Loucy (cell line): ENCODE results near the gene PDLIM7.
A peak's percentile ranks its signal among the peaks of the same experiment; 100 is the strongest.

Source experiments
- H2AFZ ChIP-seq: fragments of 200-600 bp; sonication (generic); 2 replicates; pipeline ENCODE4 v1.6.0; 2016; ENCODE audit warnings: antibody characterized with exemption, mild to moderate bottlenecking, low read length, moderate library complexity
- H3F3A ChIP-seq: fragments of 200-600 bp; 2 replicates; pipeline ENCODE4 v1.6.0; 2016; ENCODE audit warnings: antibody characterized with exemption, low read depth, mild to moderate bottlenecking
- H3K27me3 ChIP-seq: fragments of 200-600 bp; sonication (generic); 2 replicates; pipeline ENCODE4 v1.6.1; 2014; ENCODE audit warnings: low read length, mild to moderate bottlenecking; ENCODE audit not compliant: insufficient read depth, poor library complexity, severe bottlenecking
- H3K36me3 ChIP-seq: fragments of 200-600 bp; sonication (generic); 2 replicates; pipeline ENCODE4 v1.6.1; 2016; ENCODE audit warnings: low read length; ENCODE audit not compliant: insufficient read depth
- H3K4me1 ChIP-seq: fragments of 200-600 bp; sonication (generic); 2 replicates; pipeline ENCODE4 v1.5.1; 2014; ENCODE audit warnings: low read length, mild to moderate bottlenecking; ENCODE audit not compliant: insufficient read depth, poor library complexity, severe bottlenecking
- H3K4me2 ChIP-seq: fragments of 200-600 bp; sonication (generic); 2 replicates; pipeline ENCODE4 v1.6.0; 2014; ENCODE audit warnings: antibody characterized with exemption, low read length, low read depth, mild to moderate bottlenecking; ENCODE audit not compliant: poor library complexity, severe bottlenecking
- H3K4me3 ChIP-seq: fragments of 200-600 bp; sonication (generic); 2 replicates; pipeline ENCODE4 v1.5.1; 2014; ENCODE audit warnings: low read length, mild to moderate bottlenecking, mixed read lengths; ENCODE audit not compliant: poor library complexity, severe bottlenecking
- H3K79me2 ChIP-seq: fragments of 200-600 bp; sonication (generic); 2 replicates; pipeline ENCODE4 v1.6.1; 2014; ENCODE audit warnings: low read length; ENCODE audit not compliant: insufficient read depth
- H3K9ac ChIP-seq: fragments of 200-600 bp; sonication (generic); 2 replicates; pipeline ENCODE4 v1.6.0; 2014; ENCODE audit warnings: mild to moderate bottlenecking, low read depth, low read length, moderate library complexity; ENCODE audit not compliant: poor library complexity, severe bottlenecking
- H3K9me2 ChIP-seq: fragments of 200-600 bp; sonication (generic); replicated peaks from 2 replicates; pipeline ENCODE4 v1.6.1; 2016; ENCODE audit warnings: low read depth, low read length, mixed read lengths
- H3K9me3 ChIP-seq: fragments of 200-600 bp; sonication (generic); 2 replicates; pipeline ENCODE4 v1.6.1; 2014; ENCODE audit warnings: mild to moderate bottlenecking, antibody characterized with exemption, low read length, low read depth; ENCODE audit not compliant: insufficient read depth
- H4K20me1 ChIP-seq: fragments of 200-600 bp; sonication (generic); 2 replicates; pipeline ENCODE4 v1.6.0; 2014; ENCODE audit warnings: antibody characterized with exemption, low read length, mild to moderate bottlenecking; ENCODE audit not compliant: insufficient read depth, poor library complexity, severe bottlenecking
- CTCF ChIP-seq: fragments of 200-600 bp; sonication (generic); conservative IDR thresholded peaks from 2 replicates; pipeline ENCODE4 v1.5.1; 2014; ENCODE audit warnings: mild to moderate bottlenecking, antibody characterized with exemption, low read length
- EZH2phosphoT487 ChIP-seq: fragments of 200-600 bp; IDR thresholded peaks from 2 replicates; pipeline ENCODE4 v1.6.1; 2018; ENCODE audit warnings: antibody characterized with exemption, mild to moderate bottlenecking, moderate library complexity, borderline replicate concordance

PDLIM7 gene

DNA sequence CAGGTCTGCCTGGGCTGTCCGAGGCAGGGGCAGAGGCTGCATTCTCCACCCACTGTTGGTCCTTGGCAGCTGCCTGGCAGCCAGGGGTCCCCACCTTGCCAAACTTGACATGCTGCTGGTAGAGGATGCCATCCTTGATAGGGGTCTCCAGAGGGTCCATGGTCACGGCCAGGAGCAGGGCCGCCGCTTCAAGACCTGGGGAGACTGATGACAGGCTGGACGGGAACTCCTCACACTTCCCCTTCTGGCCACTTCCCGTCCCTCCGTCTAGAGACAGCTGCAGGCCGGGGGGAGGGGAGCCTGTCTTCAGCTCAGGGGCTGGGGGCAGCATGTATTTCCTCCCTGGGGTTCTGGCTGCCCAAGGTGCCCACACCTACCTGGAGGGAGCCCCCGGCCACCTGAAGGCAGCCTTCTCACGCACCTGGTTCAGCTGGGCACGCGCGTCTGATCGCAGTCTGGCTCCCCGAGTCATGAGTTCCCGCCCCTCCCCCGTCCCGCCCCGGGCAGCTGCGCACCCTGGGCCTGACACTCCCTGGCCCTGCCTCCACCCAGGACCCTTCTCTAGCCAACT, 12.1 kb upstream of the PDLIM7 start, which contains the start of gene DOK3:
TSS of gene DOK3 (minus strand) at position 446 of the 571 bp plus-strand sequence. CDS start at position 160, 286 bp downstream.
- H3K4me2 ChIP-seq, result peak within 1 kb of the TSS; percentile 57
- peak within 1 kb of the TSS; percentile 63 for H3K9ac ChIP-seq
- no peaks in the 10 kb centered on the region for H3K9me2 ChIP-seq
- no peaks in the 10 kb centered on the region; the same call in 1 of the 2 replicates for H3K36me3 ChIP-seq
- H3K79me2 ChIP-seq, result peaks cover 19% of the 10 kb centered on the region; the same call in 1 of the 2 replicates
- no peaks in the 10 kb centered on the region for H3K27me3 ChIP-seq
- H2AFZ ChIP-seq, result no peak within 1 kb of the TSS
- TF ChIP-seq CTCF, result no peak
- TF ChIP-seq EZH2phosphoT487, result no peak
- no peaks in the 10 kb centered on the region for H4K20me1 ChIP-seq
- peaks cover 10% of the 10 kb centered on the region for H3K4me1 ChIP-seq
- no peaks in the 10 kb centered on the region for H3F3A ChIP-seq
- no peaks in the 10 kb centered on the region for H3K9me3 ChIP-seq
- peak within 1 kb of the TSS; percentile 48 for H3K4me3 ChIP-seq

DNA sequence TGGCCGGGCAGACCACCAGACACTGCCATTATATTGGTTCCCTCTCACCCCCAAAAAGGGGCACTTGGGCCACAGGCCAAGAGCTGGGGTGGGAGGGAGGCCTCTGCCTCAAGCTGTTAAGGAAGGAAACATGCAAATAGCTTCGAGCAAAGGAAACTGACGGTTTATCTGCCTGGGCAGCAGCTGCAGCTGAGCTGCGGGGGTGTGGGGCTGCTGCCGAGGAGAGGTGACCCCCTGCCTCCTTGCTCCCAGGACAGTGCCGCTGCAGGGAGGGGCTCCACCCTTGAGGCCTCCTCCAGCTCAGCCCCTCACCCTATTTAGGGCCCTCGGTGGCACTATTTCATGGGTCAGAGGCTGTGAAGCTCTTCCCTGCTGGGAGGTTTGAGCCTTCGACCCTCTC, 11.4 kb upstream of the PDLIM7 start:
- TF ChIP-seq CTCF (no peak), EZH2phosphoT487 (no peak)
- Histone ChIP-seq H3K4me2 (peak overlapping the region; percentile 57), H3K36me3 (no peaks in the 10 kb centered on the region; the same call in 1 of the 2 replicates), H3K27me3 (no peaks in the 10 kb centered on the region), H3K79me2 (peaks cover 13% of the 10 kb centered on the region; the same call in 1 of the 2 replicates), H2AFZ (no peak overlapping the region), H3K9me2 (no peaks in the 10 kb centered on the region), H4K20me1 (no peaks in the 10 kb centered on the region), H3K9me3 (no peaks in the 10 kb centered on the region), H3F3A (no peaks in the 10 kb centered on the region), H3K4me3 (peak overlapping the region; percentile 48), H3K4me1 (peaks cover 10% of the 10 kb centered on the region), H3K9ac (peak overlapping the region; percentile 63)

DNA sequence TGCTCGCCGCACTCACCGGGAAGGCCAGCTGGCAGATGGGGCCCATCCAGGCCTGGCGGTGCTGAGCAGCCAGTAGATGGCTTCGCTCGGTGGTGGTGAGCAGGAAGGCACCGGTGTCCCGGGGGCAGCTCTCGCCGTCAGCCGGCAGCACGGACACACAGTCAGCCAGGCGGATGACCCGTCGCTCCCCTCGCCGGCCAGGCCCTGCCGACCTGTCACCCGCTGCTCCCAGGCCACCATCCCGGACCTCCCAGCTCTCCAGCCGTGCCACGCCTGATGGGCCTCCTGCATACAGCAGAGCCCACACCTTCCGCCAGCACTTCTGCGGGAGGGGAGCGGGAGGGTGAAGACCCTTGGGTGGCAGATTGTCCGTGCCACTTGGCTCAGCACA, 10.8 kb upstream of the PDLIM7 start:
- H4K20me1 ChIP-seq, result no peaks in the 10 kb centered on the region
- no peaks in the 10 kb centered on the region for H3K9me3 ChIP-seq
- H3K9ac ChIP-seq, result peak overlapping the region; percentile 63
- peaks cover 8% of the 10 kb centered on the region; the same call in 1 of the 2 replicates for H3K79me2 ChIP-seq
- H3K27me3 ChIP-seq, result no peaks in the 10 kb centered on the region
- no peak for TF ChIP-seq CTCF
- no peak for TF ChIP-seq EZH2phosphoT487
- H2AFZ ChIP-seq, result no peak overlapping the region
- no peaks in the 10 kb centered on the region for H3K9me2 ChIP-seq
- no peak overlapping the region for H3K4me3 ChIP-seq
- H3F3A ChIP-seq, result no peaks in the 10 kb centered on the region
- H3K4me1 ChIP-seq, result peaks cover 10% of the 10 kb centered on the region
- H3K36me3 ChIP-seq, result no peaks in the 10 kb centered on the region; the same call in 1 of the 2 replicates
- peak overlapping the region; percentile 57 for H3K4me2 ChIP-seq
